KMS-11 (cell line): ENCODE measurements around the gene IFNL1.

ENCODE experiments used
- H2AFZ ChIP-seq: fragments of 200-600 bp; sonication (generic); 2 replicates; pipeline ENCODE4 v1.6.1; 2016; ENCODE audit warnings: antibody characterized with exemption, mixed run types, low read depth
- H3K27ac ChIP-seq: fragments of 200-600 bp; sonication (generic); 2 replicates; pipeline ENCODE4 v1.6.1; 2016; ENCODE audit warnings: mild to moderate bottlenecking, mixed run types
- H3K27me3 ChIP-seq: fragments of 200-600 bp; sonication (generic); 2 replicates; pipeline ENCODE4 v1.6.1; 2017; ENCODE audit warnings: mild to moderate bottlenecking, low read depth, mixed run types, moderate library complexity; ENCODE audit not compliant: insufficient read depth
- H3K36me3 ChIP-seq: fragments of 200-600 bp; sonication (generic); 2 replicates; pipeline ENCODE4 v1.6.1; 2017; ENCODE audit warnings: mild to moderate bottlenecking, mixed run types; ENCODE audit not compliant: insufficient read depth
- H3K4me1 ChIP-seq: fragments of 200-600 bp; sonication (generic); 2 replicates; pipeline ENCODE4 v1.6.1; 2016; ENCODE audit warnings: mild to moderate bottlenecking, low read depth, mixed run types; ENCODE audit not compliant: poor library complexity, severe bottlenecking
- H3K4me2 ChIP-seq: fragments of 200-600 bp; sonication (generic); 2 replicates; pipeline ENCODE4 v1.7.0; 2016; ENCODE audit warnings: mild to moderate bottlenecking, mixed run types
- H3K4me3 ChIP-seq: fragments of 200-600 bp; sonication (generic); IDR thresholded peaks from 2 replicates; pipeline ENCODE4 v1.6.1; 2017; ENCODE audit warnings: low read depth, low read length, mixed read lengths; ENCODE audit not compliant: insufficient read depth
- H3K79me2 ChIP-seq: fragments of 200-600 bp; sonication (generic); 2 replicates; pipeline ENCODE4 v1.6.1; 2016; ENCODE audit warnings: low read depth, mixed run types; ENCODE audit not compliant: insufficient read depth
- H3K9ac ChIP-seq: fragments of 200-600 bp; sonication (generic); 2 replicates; pipeline ENCODE4 v1.6.1; 2016; ENCODE audit warnings: mild to moderate bottlenecking, mixed run types
- H4K20me1 ChIP-seq: fragments of 200-600 bp; sonication (generic); 2 replicates; pipeline ENCODE4 v1.6.1; 2016; ENCODE audit warnings: mild to moderate bottlenecking, mixed run types; ENCODE audit not compliant: insufficient read depth
- TF ChIP-seq, protein P1 (sequence below): fragments of 200-600 bp; sonication (generic); conservative IDR thresholded peaks from 2 replicates; pipeline ENCODE4 v1.6.1; 2017; ENCODE audit warnings: low read depth, mild to moderate bottlenecking, antibody characterized with exemption, low read length, moderate library complexity, mixed read lengths

Gene IFNL1

DNA sequence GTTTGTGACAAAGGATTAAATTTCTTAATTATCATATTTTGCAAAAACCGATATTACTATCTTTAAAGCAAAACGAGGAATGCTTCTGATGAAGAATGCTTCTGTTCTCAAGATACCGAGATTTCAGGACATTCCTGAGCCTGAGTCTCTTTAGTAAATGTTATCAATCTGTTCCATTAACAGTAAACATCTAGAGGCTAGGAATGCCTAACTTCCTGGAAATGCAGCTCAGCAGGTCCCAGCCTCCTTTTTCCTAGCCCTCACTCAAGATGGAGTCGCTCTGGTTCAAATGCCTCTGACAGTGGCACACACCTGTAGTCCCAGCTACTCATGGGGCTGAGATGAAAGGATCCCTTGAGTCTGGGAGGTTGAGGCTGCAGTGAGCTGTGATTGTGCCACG, 45.1 kb upstream of the IFNL1 start:
- H3K9ac ChIP-seq, result no peak overlapping the region
- H3K4me1 ChIP-seq, result no peaks in the 10 kb centered on the region
- no peak overlapping the region for H3K4me2 ChIP-seq
- H3K79me2 ChIP-seq, result no peaks in the 10 kb centered on the region
- H2AFZ ChIP-seq, result no peak overlapping the region
- H3K27ac ChIP-seq, result no peak overlapping the region
- no peaks in the 10 kb centered on the region for H4K20me1 ChIP-seq
- H3K36me3 ChIP-seq, result no peaks in the 10 kb centered on the region
- TF ChIP-seq, protein P1, sequence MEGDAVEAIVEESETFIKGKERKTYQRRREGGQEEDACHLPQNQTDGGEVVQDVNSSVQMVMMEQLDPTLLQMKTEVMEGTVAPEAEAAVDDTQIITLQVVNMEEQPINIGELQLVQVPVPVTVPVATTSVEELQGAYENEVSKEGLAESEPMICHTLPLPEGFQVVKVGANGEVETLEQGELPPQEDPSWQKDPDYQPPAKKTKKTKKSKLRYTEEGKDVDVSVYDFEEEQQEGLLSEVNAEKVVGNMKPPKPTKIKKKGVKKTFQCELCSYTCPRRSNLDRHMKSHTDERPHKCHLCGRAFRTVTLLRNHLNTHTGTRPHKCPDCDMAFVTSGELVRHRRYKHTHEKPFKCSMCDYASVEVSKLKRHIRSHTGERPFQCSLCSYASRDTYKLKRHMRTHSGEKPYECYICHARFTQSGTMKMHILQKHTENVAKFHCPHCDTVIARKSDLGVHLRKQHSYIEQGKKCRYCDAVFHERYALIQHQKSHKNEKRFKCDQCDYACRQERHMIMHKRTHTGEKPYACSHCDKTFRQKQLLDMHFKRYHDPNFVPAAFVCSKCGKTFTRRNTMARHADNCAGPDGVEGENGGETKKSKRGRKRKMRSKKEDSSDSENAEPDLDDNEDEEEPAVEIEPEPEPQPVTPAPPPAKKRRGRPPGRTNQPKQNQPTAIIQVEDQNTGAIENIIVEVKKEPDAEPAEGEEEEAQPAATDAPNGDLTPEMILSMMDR, result no peak
- no peak overlapping the region for H3K4me3 ChIP-seq
- H3K27me3 ChIP-seq, result no peaks in the 10 kb centered on the region; the same call in 1 of the 2 replicates

DNA sequence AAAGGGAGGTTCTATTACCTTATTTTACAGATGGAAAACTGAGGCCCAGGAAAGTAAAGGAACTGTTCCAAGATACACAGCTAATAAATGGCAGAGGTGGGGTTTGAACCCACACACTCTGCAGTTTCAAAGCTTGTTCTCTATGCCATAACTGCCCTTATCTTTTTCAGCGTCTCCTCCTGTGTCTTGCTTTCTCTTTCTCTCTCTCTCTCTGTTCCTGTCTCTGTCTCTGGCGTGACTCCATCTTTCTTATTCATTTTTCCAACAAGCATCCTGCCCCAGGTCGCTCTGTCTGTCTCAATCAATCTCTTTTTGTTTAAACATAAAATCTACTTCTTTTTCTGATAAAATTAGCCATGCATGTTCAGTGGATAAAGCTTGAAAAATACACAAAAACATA, 44.4 kb upstream of the IFNL1 start:
- Histone ChIP-seq H3K4me2 (no peak overlapping the region), H2AFZ (no peak overlapping the region), H3K4me1 (no peaks in the 10 kb centered on the region), H3K36me3 (no peaks in the 10 kb centered on the region), H3K27me3 (no peaks in the 10 kb centered on the region; the same call in 1 of the 2 replicates), H4K20me1 (no peaks in the 10 kb centered on the region), H3K27ac (no peak overlapping the region), H3K79me2 (no peaks in the 10 kb centered on the region), H3K9ac (no peak overlapping the region), H3K4me3 (no peak overlapping the region)
- TF ChIP-seq, protein P1, result no peak

DNA sequence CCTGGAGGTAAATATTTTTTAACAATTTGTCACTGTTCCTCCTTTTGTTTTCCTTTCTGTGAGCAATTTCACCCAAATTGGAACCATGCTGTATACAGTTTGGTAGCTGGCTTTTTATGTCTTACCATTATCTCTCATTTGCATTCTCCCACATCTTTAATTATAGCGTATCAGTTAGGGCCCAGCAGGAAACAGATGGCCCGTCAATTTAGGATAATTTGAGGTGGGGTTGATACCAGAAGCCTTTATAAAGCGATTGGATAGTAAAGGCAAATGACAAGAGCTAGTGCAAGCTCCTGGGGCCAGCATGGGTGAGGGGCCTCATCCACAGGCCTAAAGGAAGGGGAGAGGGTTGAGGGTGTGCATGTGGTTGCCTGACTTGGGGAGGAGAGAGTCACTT, 43.7 kb upstream of the IFNL1 start:
- TF ChIP-seq, protein P1, result no peak
- Histone ChIP-seq H3K27me3 (no peaks in the 10 kb centered on the region; the same call in 1 of the 2 replicates), H4K20me1 (no peaks in the 10 kb centered on the region), H3K4me2 (no peak overlapping the region), H2AFZ (no peak overlapping the region), H3K4me1 (no peaks in the 10 kb centered on the region), H3K27ac (no peak overlapping the region), H3K36me3 (no peaks in the 10 kb centered on the region), H3K9ac (no peak overlapping the region), H3K4me3 (no peak overlapping the region), H3K79me2 (no peaks in the 10 kb centered on the region)

DNA sequence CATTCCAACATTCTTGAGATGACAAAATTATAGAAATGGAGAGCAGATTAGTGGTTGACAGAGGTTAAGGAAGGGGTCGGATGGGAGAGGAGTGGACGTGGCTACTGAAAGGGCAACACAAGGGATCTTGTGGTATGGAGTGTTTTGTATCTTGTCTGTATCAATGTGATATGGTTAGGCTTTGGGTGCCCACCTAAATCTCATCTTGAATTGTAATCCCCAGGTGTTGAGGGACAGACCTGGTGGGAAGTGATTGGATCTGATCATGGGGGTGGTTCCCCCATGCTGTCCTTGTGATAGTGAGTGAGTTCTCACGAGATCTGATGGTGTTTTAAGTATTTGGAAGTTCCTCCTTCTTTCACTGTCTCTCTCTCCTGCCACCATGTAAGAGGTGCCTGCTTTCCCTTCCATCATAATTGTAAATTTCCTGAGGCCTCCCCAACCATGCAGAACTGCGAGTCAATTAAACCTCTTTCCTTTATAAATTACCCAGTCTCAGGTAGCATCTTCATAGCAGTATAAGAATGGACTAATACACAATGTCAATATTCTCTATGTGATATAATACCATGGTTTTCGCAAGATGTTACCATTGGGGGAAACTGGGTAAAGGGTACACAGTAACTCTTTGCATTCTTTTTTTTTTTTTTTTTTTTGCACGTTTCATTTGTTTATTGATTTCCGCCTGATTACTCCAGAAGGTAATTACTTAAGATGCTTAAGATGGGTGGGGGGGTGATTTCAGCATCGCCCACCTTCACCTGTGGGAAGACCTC, 42.6 kb upstream of the IFNL1 start:
- no peak overlapping the region for H3K9ac ChIP-seq
- TF ChIP-seq, protein P1, result no peak
- H3K4me1 ChIP-seq, result no peaks in the 10 kb centered on the region

More for the DNA sequence above, 42.6 kb upstream of the IFNL1 start:
- H3K36me3 ChIP-seq, result no peaks in the 10 kb centered on the region
- no peak overlapping the region for H3K4me2 ChIP-seq
- H3K79me2 ChIP-seq, result no peaks in the 10 kb centered on the region
- no peaks in the 10 kb centered on the region; the same call in 1 of the 2 replicates for H3K27me3 ChIP-seq
- H4K20me1 ChIP-seq, result no peaks in the 10 kb centered on the region
- H2AFZ ChIP-seq, result no peak overlapping the region
- no peak overlapping the region for H3K27ac ChIP-seq
- no peak overlapping the region for H3K4me3 ChIP-seq
